Osteocyte (in vitro differentiated cells): ENCODE results near the gene VAV1. TPM values are rescaled to one million over a fixed set of nuclear protein-coding genes. Genes with fewer than 3 reads are reported as not detected.
"Not testable (repeated sequence)": the region's sequence is repeated elsewhere in the genome, so short reads cannot be mapped to it uniquely, and the experiment has no call there.

Experiments used
- DNase-seq: peaks from one replicate; pipeline ENCODE4 v3.0.0; 2021; ENCODE audit warnings: mixed read lengths; ENCODE audit not compliant: unreplicated experiment; ENCODE audit errors: extremely low spot score
- H3K27ac Mint-ChIP-seq: one replicate; pipeline ENCODE4 v1.8.0; 2021; ENCODE audit warnings: mild to moderate bottlenecking, mixed read lengths; ENCODE audit not compliant: unreplicated experiment
- H3K27me3 Mint-ChIP-seq: one replicate; pipeline ENCODE4 v1.8.0; 2021; ENCODE audit warnings: mixed read lengths; ENCODE audit not compliant: unreplicated experiment
- H3K36me3 Mint-ChIP-seq: one replicate; pipeline ENCODE4 v1.8.0; 2021; ENCODE audit warnings: mixed read lengths; ENCODE audit not compliant: unreplicated experiment
- H3K4me1 Mint-ChIP-seq: one replicate; pipeline ENCODE4 v1.8.0; 2021; ENCODE audit warnings: mixed read lengths; ENCODE audit not compliant: unreplicated experiment
- H3K4me3 Mint-ChIP-seq: one replicate; pipeline ENCODE4 v1.8.0; 2021; ENCODE audit warnings: mild to moderate bottlenecking, moderate library complexity, mixed read lengths; ENCODE audit not compliant: unreplicated experiment
- H3K9me3 Mint-ChIP-seq: one replicate; pipeline ENCODE4 v1.8.0; 2021; ENCODE audit warnings: mixed read lengths; ENCODE audit not compliant: unreplicated experiment
- CTCF ChIP-seq: fragments of 200-600 bp; sonication (generic); IDR thresholded peaks from 2 replicates; pipeline ENCODE4 v1.5.0; 2021; ENCODE audit warnings: antibody characterized with exemption, mild to moderate bottlenecking, moderate library complexity
- total RNA-seq: library from RNA; stranded (reverse); gene quantifications from 2 replicates; pipeline ENCODE4 v1.2.1, GENCODE V29; 2021

Gene VAV1
- total RNA-seq, 1 donor from 2014 or later, result not detected

- Mint-ChIP-seq H3K4me1 (no peaks in the 10 kb centered on the region), H3K9me3 (peaks cover 10% of the 10 kb centered on the region), H3K4me3 (no peak overlapping the region), H3K36me3 (no peaks in the 10 kb centered on the region), H3K27me3 (no peaks in the 10 kb centered on the region), H3K27ac (no peak overlapping the region)
- DNase-seq, result no peak
- no peak for TF ChIP-seq CTCF
Observed at GRCh38 chr19:6868351-6868750, 95.8 kb downstream of the VAV1 start.

- not testable (repeated sequence) for H3K36me3 Mint-ChIP-seq, H3K27me3 Mint-ChIP-seq
- H3K9me3 Mint-ChIP-seq, result peaks cover 12% of the 10 kb centered on the region
Observed at GRCh38 chr19:6869151-6869882, 96.8 kb downstream of the VAV1 start.

DNA sequence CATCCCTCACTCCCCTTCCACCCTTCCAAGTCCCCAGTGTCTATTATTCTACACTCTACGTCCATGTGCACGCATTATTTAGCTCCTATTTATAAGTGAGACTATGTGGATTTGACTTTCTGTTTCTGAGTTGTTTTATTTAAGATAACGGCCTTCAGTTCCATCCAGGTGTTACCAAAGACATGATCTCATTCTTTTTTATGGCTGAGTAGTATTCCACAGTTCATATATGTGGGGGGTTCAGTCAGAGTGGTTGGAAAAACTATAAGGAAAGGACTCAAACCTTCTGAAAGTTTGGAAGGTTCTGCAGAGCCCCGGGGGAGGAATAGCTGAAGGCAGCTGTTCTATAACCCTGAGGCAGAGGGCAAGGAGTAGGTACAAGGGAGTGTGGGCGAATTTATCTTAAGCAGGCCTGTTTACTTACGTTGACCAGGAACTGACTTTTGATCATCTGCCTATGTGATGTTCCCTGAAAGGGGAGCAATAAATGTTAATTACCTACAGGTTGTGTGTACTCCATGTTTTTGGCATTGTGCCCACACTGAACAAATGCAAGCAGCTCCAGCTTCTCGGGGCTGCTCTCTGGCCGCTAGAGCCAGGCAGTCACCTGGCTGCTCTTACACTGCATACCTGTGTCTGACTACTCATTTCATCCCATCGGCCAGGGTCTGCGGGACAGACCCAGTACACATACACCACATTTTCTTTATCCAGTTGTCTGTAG is 101.4 kb downstream of the VAV1 start:
- H3K4me3 Mint-ChIP-seq, result no peak overlapping the region
- H3K9me3 Mint-ChIP-seq, result peaks cover 24% of the 10 kb centered on the region

More at GRCh38 chr19:6869151-6869882, 96.8 kb downstream of the VAV1 start:
- H3K4me1 Mint-ChIP-seq, DNase-seq, H3K27ac Mint-ChIP-seq, H3K4me3 Mint-ChIP-seq: not testable (repeated sequence)

GRCh38 chr19:6875218-6875617 is 102.7 kb downstream of the VAV1 start:
- DNase-seq, result no peak
- peaks cover 35% of the 10 kb centered on the region for H3K9me3 Mint-ChIP-seq
- H3K27ac Mint-ChIP-seq, result no peak overlapping the region
- H3K27me3 Mint-ChIP-seq, result no peaks in the 10 kb centered on the region
- no peak overlapping the region for H3K4me3 Mint-ChIP-seq
- H3K36me3 Mint-ChIP-seq, result no peaks in the 10 kb centered on the region
- TF ChIP-seq CTCF, result no peak
- no peaks in the 10 kb centered on the region for H3K4me1 Mint-ChIP-seq

More for the DNA sequence above, 101.4 kb downstream of the VAV1 start:
- H3K27ac Mint-ChIP-seq, result no peak overlapping the region
- H3K4me1 Mint-ChIP-seq, result no peaks in the 10 kb centered on the region
- no peak for DNase-seq
- no peak for TF ChIP-seq CTCF
- H3K27me3 Mint-ChIP-seq, result no peaks in the 10 kb centered on the region
- no peaks in the 10 kb centered on the region for H3K36me3 Mint-ChIP-seq

DNA sequence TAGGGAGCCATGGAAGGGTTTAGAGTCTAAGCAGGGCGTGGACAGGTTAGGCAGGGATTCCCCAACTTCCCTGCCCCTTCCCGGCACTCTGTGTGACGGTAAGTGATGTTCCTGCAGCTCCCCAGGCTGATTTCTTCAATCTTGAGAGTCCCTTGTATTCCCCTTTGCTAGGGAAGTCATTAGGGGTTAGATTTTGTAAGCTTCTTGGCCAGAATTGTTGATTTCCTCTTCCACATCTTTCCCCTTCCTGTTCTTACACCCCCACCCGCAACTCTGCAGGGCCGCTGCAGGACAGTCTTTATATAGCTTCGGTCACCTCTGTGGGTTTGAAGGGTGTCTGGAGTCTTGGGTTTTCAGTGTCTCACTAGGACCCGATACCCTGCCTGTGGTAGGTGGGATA is 104.2 kb downstream of the VAV1 start:
- no peaks in the 10 kb centered on the region for H3K4me1 Mint-ChIP-seq
- no peak for DNase-seq
- no peaks in the 10 kb centered on the region for H3K27me3 Mint-ChIP-seq
- peaks cover 32% of the 10 kb centered on the region for H3K9me3 Mint-ChIP-seq
- H3K4me3 Mint-ChIP-seq, result no peak overlapping the region
- H3K36me3 Mint-ChIP-seq, result no peaks in the 10 kb centered on the region
- no peak for TF ChIP-seq CTCF
- H3K27ac Mint-ChIP-seq, result no peak overlapping the region
